EL (cell line): Measurements from ENCODE around the gene CASKIN1.
"Not testable (repeated sequence)": the region's sequence is repeated elsewhere in the genome, so short reads cannot be mapped to it uniquely, and the experiment has no call there.

Experiments used
- DNase-seq: peaks from one replicate; pipeline ENCODE4 v3.0.0-alpha.2; 2016

Gene CASKIN1

GRCh38 chr16:2209258-2210008 is 13.0 kb upstream of the CASKIN1 start:
- DNase-seq: no peak

- no peak for DNase-seq
Measured at GRCh38 chr16:2208772-2209171, 12.4 kb upstream of the CASKIN1 start.

- DNase-seq: no peak
Measured at GRCh38 chr16:2208308-2208707, 11.9 kb upstream of the CASKIN1 start.

DNA sequence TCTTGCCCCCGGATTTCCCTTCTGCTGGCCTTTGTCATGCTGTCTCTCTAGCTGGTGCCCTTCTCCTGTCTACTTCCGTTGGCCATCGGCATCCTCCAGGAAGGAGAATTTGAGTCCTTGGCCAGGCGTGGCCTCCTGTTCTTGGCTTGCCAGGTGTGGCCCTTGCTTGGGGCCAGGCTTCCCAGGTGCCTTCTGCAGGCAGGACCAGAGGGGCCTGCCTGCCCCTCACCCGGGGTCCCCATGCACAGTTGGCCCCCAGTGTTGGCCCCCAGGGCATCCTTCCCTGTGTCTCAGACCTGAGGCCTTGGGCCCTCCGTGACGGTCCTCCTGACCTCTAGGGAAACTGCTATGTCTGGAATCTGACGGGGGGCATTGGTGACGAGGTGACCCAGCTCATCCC is 11.5 kb upstream of the CASKIN1 start:
- no peak for DNase-seq

- no peak for DNase-seq
Measured at GRCh38 chr16:2206780-2207433, 10.5 kb upstream of the CASKIN1 start.

DNA sequence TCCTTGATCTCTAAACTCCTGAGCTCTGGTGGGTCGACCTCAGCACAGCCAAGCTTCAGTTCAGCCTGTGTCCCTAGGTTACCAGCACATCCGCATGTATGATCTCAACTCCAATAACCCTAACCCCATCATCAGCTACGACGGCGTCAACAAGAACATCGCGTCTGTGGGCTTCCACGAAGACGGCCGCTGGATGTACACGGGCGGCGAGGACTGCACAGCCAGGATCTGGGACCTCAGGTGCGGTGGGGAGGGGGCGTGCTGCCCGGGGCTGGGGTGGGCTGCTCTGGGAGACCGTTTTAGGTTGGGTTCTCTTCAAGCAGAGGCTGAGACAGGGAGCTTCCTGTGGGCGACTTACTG is 10.0 kb upstream of the CASKIN1 start:
- DNase-seq: no peak

DNA sequence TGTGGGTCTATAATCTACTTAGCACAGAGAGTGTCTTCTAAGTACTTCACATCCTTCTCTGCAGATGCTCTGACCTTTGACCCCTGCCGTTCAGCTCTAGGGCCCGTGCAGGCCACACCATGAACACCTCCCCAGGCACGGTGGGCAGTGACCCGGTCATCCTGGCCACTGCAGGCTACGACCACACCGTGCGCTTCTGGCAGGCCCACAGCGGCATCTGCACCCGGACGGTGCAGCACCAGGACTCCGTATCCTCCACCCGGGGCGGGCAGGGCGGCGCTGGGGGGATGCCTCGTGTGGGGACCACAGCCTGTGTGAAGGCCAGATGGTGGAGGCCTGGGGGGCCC is 9.5 kb upstream of the CASKIN1 start:
- no peak for DNase-seq

- DNase-seq: peak; percentile 80
Measured at GRCh38 chr16:2205104-2205966, 8.9 kb upstream of the CASKIN1 start, which contains the start of gene MLST8. Gene MLST8 (plus strand): TSS chr16:2205454. CDS start chr16:2206086, 632 bp downstream.

DNA sequence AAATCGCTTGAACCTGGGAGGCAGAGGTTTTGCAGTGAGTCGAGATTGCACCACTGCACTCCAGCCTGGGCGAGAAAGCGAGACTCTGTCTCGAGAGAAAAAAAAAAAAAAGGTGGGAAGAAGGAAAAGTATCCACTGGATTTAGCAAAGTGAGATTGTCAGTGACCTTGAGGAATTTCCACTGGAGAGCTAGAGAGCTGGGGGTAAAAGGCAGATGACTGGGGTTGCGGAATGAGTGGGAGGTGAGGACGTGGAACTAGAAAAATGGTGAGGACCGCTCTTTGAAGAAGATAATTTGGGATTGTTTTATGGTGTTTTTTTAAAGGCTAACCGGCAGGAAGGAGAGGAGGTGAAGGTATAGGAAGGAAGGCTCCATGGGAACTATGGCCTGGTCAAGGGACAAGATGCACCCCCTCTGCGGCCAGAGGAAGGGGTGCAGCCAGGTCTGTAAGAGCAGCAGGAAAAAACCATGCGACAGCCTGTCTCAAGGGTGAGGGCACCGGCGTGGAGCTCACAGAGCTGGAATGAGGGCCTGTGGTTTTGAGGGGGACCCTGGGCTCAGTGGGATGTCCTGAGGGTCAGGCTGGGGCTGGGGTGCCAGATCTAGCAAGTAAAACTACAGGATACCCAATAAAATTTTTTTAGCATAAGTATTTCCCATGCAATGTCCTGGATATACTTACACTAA is 8.2 kb upstream of the CASKIN1 start:
- no peak for DNase-seq

- not testable (repeated sequence) for DNase-seq
Measured at GRCh38 chr16:2203119-2203688, 6.8 kb upstream of the CASKIN1 start.

GRCh38 chr16:2200313-2200712 is 3.9 kb upstream of the CASKIN1 start:
- DNase-seq: no peak

GRCh38 chr16:2199621-2200139 is 3.3 kb upstream of the CASKIN1 start:
- DNase-seq: no peak

- DNase-seq: no peak
Measured at GRCh38 chr16:2199095-2199494, 2.7 kb upstream of the CASKIN1 start.

DNA sequence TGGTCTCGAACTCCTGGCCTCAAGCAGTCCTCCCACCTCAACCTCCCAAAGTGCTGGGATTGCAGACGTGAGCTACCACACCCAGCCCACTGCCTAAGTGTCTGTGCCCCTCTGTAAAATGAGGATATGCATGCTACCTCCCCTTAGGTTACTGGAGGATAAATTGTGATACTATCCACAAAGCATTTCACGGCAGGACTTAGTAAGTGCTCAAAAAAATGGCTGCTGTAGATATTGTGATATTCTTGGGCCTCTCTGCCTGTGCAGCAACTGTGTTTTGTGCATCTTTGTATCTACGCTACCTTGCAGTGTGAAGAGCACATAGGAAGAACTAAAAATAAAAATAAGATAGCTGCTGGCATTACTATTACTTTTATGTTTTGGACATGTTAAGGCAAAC is 1.9 kb upstream of the CASKIN1 start:
- DNase-seq: no peak

DNA sequence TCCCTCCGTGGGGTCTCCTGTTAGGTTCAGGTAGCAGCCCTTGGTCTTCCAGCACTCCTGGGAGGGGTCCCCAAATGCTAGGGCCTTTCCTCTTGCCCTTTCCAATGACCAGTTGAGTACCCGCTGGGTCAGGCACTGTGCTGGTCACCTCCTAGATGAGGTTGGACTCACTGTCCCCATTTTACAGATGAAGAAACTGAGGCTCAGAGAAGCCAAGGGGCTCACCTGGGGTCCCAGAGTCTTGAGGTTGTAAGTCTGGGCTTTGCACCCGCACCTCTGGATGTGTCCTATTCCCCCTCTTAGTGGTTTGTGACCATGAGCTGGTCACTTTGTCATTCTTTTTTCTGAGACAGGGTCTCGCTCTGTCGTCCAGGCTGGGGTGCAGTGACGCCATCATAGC is 1.4 kb upstream of the CASKIN1 start:
- DNase-seq: no peak

DNA sequence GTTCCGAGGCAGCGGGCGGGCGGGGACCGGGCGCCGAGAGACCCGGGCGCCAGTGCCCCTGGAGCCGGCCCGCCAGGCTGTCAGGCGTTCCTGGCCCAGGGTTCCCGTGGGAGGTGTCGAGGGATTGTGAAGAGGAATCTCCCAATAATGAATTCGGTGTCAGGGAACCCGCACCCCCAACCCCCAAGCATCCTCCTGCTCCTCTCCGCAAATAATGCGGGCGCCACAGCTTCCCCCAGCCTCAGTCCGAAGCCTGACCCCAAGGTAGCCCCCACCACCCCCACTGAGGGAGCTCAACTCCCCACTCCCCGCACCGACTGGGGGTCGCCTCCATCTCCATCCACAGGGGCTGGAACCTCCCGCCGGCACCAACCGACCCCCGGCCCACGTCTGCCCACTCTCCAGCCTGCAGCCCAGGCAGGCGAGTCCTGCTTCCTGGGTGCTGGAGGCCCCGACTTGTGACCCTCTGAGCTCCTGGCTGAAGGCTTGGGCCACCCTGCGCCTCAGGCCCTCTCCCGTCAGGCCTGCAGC is 641 bp upstream of the CASKIN1 start:
- DNase-seq: no peak

DNA sequence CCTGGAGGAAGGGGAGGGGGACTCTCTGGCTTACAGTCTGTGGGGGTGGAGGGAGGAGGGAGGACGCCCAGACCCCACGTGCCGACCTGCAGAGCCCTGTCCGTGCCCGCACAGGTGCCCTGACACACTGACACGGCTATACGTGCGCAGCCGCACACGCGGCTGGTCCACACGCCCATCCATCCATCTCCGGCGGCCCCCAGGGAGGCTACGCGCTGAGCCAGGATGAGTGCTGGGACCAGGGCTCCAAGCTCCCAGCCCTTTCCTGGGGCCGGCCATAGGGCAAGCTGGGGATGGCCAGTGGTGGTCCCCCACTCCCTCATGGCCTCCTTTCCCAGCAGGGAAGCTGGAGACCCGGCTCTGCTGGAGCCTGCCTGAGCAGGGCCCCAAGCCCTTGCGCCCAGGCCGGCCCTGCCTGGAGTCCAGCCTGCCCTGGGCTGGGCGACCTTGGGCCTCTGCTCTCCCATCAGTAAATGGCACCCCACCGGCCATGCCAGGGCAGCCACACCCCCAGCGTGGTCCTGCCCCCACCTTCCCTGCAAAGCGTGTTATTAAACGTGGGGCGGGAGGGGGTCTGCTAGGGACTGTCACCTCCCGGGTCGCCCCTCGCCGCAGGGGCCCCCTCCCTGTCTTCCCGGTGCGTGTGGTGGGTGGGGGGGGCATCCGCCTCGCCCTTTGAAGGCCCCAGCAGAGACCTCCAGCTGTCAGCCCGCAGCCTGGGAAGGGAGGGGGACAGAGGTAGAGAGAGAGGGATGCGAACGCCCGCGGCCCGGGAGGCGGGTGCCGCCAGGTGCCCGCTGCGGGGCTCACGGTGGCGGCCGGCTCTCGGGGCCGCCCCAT is 863 bp downstream of the CASKIN1 start:
- no peak for DNase-seq

DNA sequence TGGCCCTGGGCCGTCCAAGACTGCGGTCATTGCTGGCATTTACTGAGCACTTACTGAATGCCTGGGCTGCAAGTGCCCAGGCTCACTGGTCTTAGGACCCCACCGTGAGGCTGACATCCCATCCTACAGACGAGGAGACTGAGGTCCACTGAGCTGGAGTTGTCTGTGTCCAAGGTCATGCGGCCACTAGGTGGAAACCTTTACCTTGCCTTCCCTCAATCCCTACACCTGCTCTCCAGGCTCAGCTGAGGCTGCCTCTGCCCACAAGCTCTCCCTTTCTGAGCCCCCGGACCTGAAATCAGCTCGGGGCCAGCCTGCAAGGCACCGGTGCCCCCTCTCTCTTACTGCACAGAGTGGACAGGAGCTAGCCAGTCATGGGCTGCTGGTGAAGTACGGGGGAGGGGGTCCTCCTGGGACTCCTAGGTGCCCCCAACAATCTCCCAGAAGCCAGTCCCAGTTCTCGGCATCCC is 1.5 kb downstream of the CASKIN1 start:
- peak; percentile 44 for DNase-seq

DNA sequence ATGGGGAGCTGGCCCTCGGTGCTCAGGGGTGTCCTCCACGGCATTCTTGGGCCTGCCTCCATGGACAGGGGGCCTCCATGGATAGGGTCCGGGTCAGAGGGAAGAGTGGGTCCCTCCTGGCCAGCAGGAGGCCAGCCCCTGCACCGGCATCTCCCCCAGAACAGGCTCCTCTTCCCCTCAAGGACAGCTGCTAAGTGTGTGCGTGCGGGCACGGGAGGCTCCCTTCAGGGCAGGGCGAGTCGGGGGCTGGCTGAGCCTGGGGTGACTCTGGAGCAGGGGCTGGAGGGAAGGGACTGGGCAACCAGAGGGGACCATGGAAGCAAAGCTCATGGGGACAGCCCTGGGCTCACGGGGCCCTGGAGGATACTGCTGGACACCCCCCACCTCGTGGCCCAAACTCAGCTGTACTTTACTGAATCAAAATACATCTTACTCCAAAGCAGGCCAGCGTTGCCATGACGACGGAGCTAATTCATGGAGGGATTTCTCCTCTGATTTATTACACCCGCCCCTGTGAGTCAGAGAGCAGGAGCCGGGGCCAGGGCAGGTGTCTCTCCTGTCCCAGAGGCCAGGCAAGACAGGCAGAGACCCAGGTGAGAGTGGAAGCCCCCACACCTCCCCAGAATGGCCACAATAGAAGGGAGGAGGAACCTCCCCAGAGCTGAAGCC is 2.1 kb downstream of the CASKIN1 start:
- peak; percentile 57 for DNase-seq

- DNase-seq: no peak
Measured at GRCh38 chr16:2191446-2191706, 5.0 kb downstream of the CASKIN1 start.
